Neural cell (in vitro differentiated cells): Measurements from ENCODE around the gene PRKAG2. TPM values are rescaled to one million over a fixed set of nuclear protein-coding genes. Genes with fewer than 3 reads are reported as not detected.

Experiments
- H2AFZ ChIP-seq: fragments of 200-600, 300-800 bp; sonication (generic), shearing (Covaris generic); 2 replicates; pipeline ENCODE4 v1.6.0; 2014; ENCODE audit warnings: low read depth, mild to moderate bottlenecking, antibody characterized with exemption, low read length, moderate library complexity
- H3F3A ChIP-seq: fragments of 200-600 bp; shearing (Covaris generic); 2 replicates; pipeline ENCODE4 v1.6.1; 2016; ENCODE audit warnings: mild to moderate bottlenecking, moderate library complexity, mixed read lengths, antibody characterized with exemption, low read length; ENCODE audit not compliant: insufficient read depth, poor library complexity, severe bottlenecking
- H3K27ac ChIP-seq: fragments of 200-600, 300-800 bp; sonication (generic), shearing (Covaris generic); 2 replicates; pipeline ENCODE4 v1.5.1; 2014; ENCODE audit warnings: mild to moderate bottlenecking, low read length, moderate library complexity
- H3K27me3 ChIP-seq: fragments of 300-800, 200-600 bp; sonication (generic), shearing (Covaris generic); 2 replicates; pipeline ENCODE4 v1.6.0; 2014; ENCODE audit warnings: mild to moderate bottlenecking, low read depth, low read length, moderate library complexity; ENCODE audit not compliant: insufficient read depth
- H3K36me3 ChIP-seq: fragments of 300-800, 200-600 bp; sonication (generic), shearing (Covaris generic); 2 replicates; pipeline ENCODE4 v1.5.1; 2014; ENCODE audit warnings: mild to moderate bottlenecking, antibody characterized with exemption, low read length, moderate library complexity; ENCODE audit not compliant: insufficient read depth
- H3K4me2 ChIP-seq: fragments of 300-800, 200-600 bp; sonication (generic), shearing (Covaris generic); 2 replicates; pipeline ENCODE4 v1.6.0; 2014; ENCODE audit warnings: mild to moderate bottlenecking, low read length
- H3K4me3 ChIP-seq: fragments of 300-800, 200-600 bp; sonication (generic), shearing (Covaris generic); 2 replicates; pipeline ENCODE4 v1.5.1; 2014; ENCODE audit warnings: mild to moderate bottlenecking, low read length, moderate library complexity
- H3K79me2 ChIP-seq: fragments of 200-600 bp; shearing (Covaris generic); replicated peaks from 2 replicates; pipeline ENCODE4 v1.6.0; 2014; ENCODE audit warnings: mild to moderate bottlenecking, low read length, moderate library complexity; ENCODE audit not compliant: insufficient read depth
- H3K9ac ChIP-seq: fragments of 300-800, 200-600 bp; sonication (generic), shearing (Covaris generic); 2 replicates; pipeline ENCODE4 v1.6.1; 2016; ENCODE audit warnings: mild to moderate bottlenecking, low read length, mixed read lengths
- H3K9me2 ChIP-seq: fragments of 200-600 bp; shearing (Covaris generic); 2 replicates; pipeline ENCODE4 v1.6.1; 2016; ENCODE audit warnings: mild to moderate bottlenecking, low read length, mixed read lengths; ENCODE audit not compliant: insufficient read depth
- H3K9me3 ChIP-seq: fragments of 200-600, 300-800 bp; sonication (generic), shearing (Covaris generic); 2 replicates; pipeline ENCODE4 v1.6.1; 2016; ENCODE audit warnings: mild to moderate bottlenecking, mixed run types, low read length, moderate library complexity, mixed read lengths
- H4K20me1 ChIP-seq: fragments of 200-600 bp; shearing (Covaris generic); 2 replicates; pipeline ENCODE4 v1.6.1; 2016; ENCODE audit warnings: mild to moderate bottlenecking, mixed run types; ENCODE audit not compliant: insufficient read depth
- CTCF ChIP-seq: fragments of 450-650 bp; IDR thresholded peaks from 2 replicates; pipeline ENCODE4 v1.5.1; 2014; ENCODE audit warnings: antibody characterized with exemption, mild to moderate bottlenecking, moderate library complexity; ENCODE audit not compliant: poor library complexity, severe bottlenecking
- EP300 ChIP-seq: fragments of 450-650 bp; conservative IDR thresholded peaks from 2 replicates; pipeline ENCODE4 v1.6.1; 2014; ENCODE audit warnings: antibody characterized with exemption, mild to moderate bottlenecking, moderate library complexity; ENCODE audit not compliant: poor library complexity, severe bottlenecking
- EZH2 ChIP-seq: fragments of 200-600, 300-800 bp; shearing (Covaris generic), sonication (generic); IDR thresholded peaks from 2 replicates; pipeline ENCODE4 v1.6.1; 2014; ENCODE audit warnings: antibody characterized with exemption, low read length, borderline replicate concordance, mild to moderate bottlenecking; ENCODE audit not compliant: insufficient read depth, poor library complexity, severe bottlenecking
- MXI1 ChIP-seq: fragments of 450-650 bp; conservative IDR thresholded peaks from 2 replicates; pipeline ENCODE4 v1.6.1; 2014; ENCODE audit warnings: antibody characterized with exemption, mild to moderate bottlenecking; ENCODE audit not compliant: poor library complexity, severe bottlenecking
- POLR2AphosphoS5 ChIP-seq: IDR thresholded peaks from 2 replicates; pipeline ENCODE4 v1.6.1; 2012
- RAD21 ChIP-seq: fragments of 450-650 bp; conservative IDR thresholded peaks from 2 replicates; pipeline ENCODE4 v1.6.1; 2014; ENCODE audit warnings: antibody characterized with exemption, mild to moderate bottlenecking, moderate library complexity
- REST ChIP-seq: IDR thresholded peaks from 2 replicates; pipeline ENCODE4 v1.6.1; 2012; ENCODE audit warnings: borderline replicate concordance
- SMC3 ChIP-seq: fragments of 450-650 bp; conservative IDR thresholded peaks from 2 replicates; pipeline ENCODE4 v1.6.1; 2014; ENCODE audit warnings: antibody characterized with exemption, mild to moderate bottlenecking, moderate library complexity; ENCODE audit not compliant: poor library complexity
- TAF1 ChIP-seq: IDR thresholded peaks from 2 replicates; pipeline ENCODE4 v1.6.1; 2012; ENCODE audit warnings: low read depth
- polyA plus RNA-seq: library from polyadenylated mRNA; depleted of rRNA; stranded (reverse); fragments of >200 nt; gene quantifications from 2 replicates; pipeline ENCODE4 v1.2.3, GENCODE V29; 2014

PRKAG2 gene
- polyA plus RNA-seq, 1 donor from 2014 or later = 22.9 TPM

DNA sequence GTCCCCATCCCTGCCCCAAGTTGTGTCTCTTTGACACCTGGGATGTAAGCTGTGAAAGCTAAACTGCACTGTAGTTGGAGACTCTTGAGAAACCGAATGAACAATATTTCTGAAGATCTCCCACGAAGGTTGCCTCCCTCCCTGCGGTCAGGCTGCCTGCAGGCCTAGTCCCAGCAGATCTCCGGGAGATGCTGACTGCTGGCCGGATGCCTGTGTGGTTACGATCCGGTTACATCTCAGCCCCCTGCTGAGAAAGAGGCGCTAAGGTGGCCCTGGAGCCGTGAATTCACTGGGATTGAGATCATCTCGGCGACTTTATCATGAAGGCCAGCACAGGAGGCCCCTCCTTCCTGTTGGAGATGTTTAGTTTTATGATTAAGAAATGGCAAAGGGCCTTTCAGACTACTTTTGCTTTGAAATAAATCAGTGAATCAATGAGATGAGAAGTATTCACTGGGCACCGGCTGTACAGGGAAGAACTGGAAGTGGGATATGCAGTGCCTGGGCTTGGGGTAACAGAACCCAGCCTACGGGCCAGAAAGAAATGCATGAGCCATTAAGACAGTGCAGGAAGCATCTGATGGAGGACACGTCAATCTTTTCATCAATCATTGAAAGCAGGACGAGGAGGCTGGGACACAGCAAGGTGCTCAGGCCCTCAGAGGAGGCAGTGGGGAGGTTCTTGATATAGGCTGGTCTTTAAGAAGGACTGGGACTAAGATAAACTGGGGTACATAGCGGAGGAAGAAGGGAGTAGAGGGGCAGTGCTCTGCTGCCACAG lies 177.6 kb downstream of the PRKAG2 start:
- Histone ChIP-seq H3K27ac (no peak overlapping the region), H4K20me1 (no peaks in the 10 kb centered on the region), H3K9me2 (no peaks in the 10 kb centered on the region), H2AFZ (no peak overlapping the region), H3K27me3 (no peaks in the 10 kb centered on the region), H3F3A (no peaks in the 10 kb centered on the region), H3K9ac (no peak overlapping the region), H3K4me2 (no peak overlapping the region), H3K4me3 (no peak overlapping the region), H3K79me2 (no peaks in the 10 kb centered on the region), H3K9me3 (no peaks in the 10 kb centered on the region), H3K36me3 (no peaks in the 10 kb centered on the region)
- TF ChIP-seq RAD21 (no peak), SMC3 (no peak), CTCF (no peak), REST (no peak), EZH2 (no peak), TAF1 (no peak), MXI1 (no peak), EP300 (no peak), POLR2AphosphoS5 (no peak)

GRCh38 chr7:151697942-151698341 lies 179.0 kb downstream of the PRKAG2 start:
- H3F3A ChIP-seq = no peaks in the 10 kb centered on the region
- H2AFZ ChIP-seq = no peak overlapping the region
- no peak overlapping the region for H3K27ac ChIP-seq
- no peak overlapping the region for H3K4me3 ChIP-seq
- H3K79me2 ChIP-seq = no peaks in the 10 kb centered on the region
- TF ChIP-seq REST (no peak), SMC3 (no peak), CTCF (no peak)
- no peaks in the 10 kb centered on the region for H3K36me3 ChIP-seq
- H3K9ac ChIP-seq = no peak overlapping the region
- no peaks in the 10 kb centered on the region for H4K20me1 ChIP-seq
- no peak overlapping the region for H3K4me2 ChIP-seq
- no peaks in the 10 kb centered on the region for H3K9me2 ChIP-seq
- no peaks in the 10 kb centered on the region for H3K27me3 ChIP-seq
- no peaks in the 10 kb centered on the region for H3K9me3 ChIP-seq
